Anterior cingulate cortex (tissue), 58 donors: ENCODE measurements around the gene GRHPR.
"Not testable (repeated sequence)": the region's sequence is repeated elsewhere in the genome, so short reads cannot be mapped to it uniquely, and the experiment has no call there.

ENCODE experiments used
- DNase-seq, 58 donors: peaks; one replicate each; lab custom pipeline; 2025; lab: John Stamatoyannopoulos, UW

Gene GRHPR

GRCh38 chr9:37442556-37442955 is 20.1 kb downstream of the GRHPR start:
- no peak for DNase-seq

GRCh38 chr9:37443566-37443965 is 21.1 kb downstream of the GRHPR start:
- no peak for DNase-seq

GRCh38 chr9:37444890-37445289 is 22.4 kb downstream of the GRHPR start:
- DNase-seq = no peak

GRCh38 chr9:37445832-37446231 is 23.3 kb downstream of the GRHPR start:
- no peak for DNase-seq

GRCh38 chr9:37446401-37446800 is 23.9 kb downstream of the GRHPR start:
- DNase-seq = no peak

- DNase-seq = no peak
These were observed 24.6 kb downstream of the GRHPR start for GRCh38 chr9:37447111-37447510.

- peak in 35 of 58 donors; percentile 12 to 83 (median 47) for DNase-seq
These were observed 27.6 kb downstream of the GRHPR start for GRCh38 chr9:37449862-37450632.

- DNase-seq = no peak
These were observed 29.1 kb downstream of the GRHPR start for GRCh38 chr9:37451628-37452027.

- no peak for DNase-seq
These were observed 30.1 kb downstream of the GRHPR start for GRCh38 chr9:37452611-37453010.

- no peak for DNase-seq
These were observed 31.3 kb downstream of the GRHPR start for GRCh38 chr9:37453827-37454226.

GRCh38 chr9:37454238-37454637 is 31.7 kb downstream of the GRHPR start:
- DNase-seq = no peak

- no peak for DNase-seq
These were observed 33.6 kb downstream of the GRHPR start for GRCh38 chr9:37455884-37456647.

GRCh38 chr9:37456817-37457216 is 34.3 kb downstream of the GRHPR start:
- DNase-seq = no peak

GRCh38 chr9:37464006-37464405 is 41.5 kb downstream of the GRHPR start:
- no peak for DNase-seq

- peak in 42 of 58 donors; percentile 48 to 95 (median 80) for DNase-seq
These were observed 42.1 kb downstream of the GRHPR start for GRCh38 chr9:37464426-37465248.

GRCh38 chr9:37465249-37466036 is 42.9 kb downstream of the GRHPR start, which contains the start of gene ZBTB5:
Gene ZBTB5, minus strand, starts transcription at chr9:37465450. Its CDS starts 22,899 bp downstream, at chr9:37442551.
- DNase-seq = peak; percentile 93 to 100 (median 99)

GRCh38 chr9:37466037-37466709 is 43.7 kb downstream of the GRHPR start:
- DNase-seq = peak in 51 of 58 donors; percentile 27 to 83 (median 57)

GRCh38 chr9:37467530-37467929 is 45.0 kb downstream of the GRHPR start:
- DNase-seq = not testable (repeated sequence)

- no peak for DNase-seq
These were observed 46.1 kb downstream of the GRHPR start for GRCh38 chr9:37468620-37469019.
